ENCODE measurements around the gene C9orf85. TPM values are rescaled to one million over a fixed set of nuclear protein-coding genes. Genes with fewer than 3 reads are reported as not detected.

Gene C9orf85
- total RNA-seq, 2 donors from 2014 or later, result 20.1 to 21.4 TPM

DNA sequence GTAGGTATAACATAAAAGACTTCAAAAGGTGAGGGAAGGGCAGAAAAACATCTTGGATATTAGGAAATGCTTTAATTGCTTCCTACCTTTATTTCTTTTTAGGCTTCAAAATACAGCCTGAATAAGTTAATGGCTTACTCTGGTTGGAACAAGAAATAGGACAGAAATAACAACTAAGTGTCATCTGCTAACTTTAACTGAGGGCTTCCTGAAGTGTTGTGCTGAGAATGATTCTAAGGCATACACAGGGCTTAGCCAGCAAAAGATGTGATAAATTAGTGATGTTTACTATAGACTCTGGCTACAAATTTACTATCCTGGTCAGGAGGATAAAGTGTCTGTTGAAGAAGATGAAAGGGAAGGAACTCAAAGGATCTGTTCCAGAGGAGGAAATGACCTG lies 34.6 kb upstream of the C9orf85 start:
- DNase-seq (ENCODE audit: low spot score), result no peak
- Histone ChIP-seq H3K4me1 (replicated peaks) (no peaks in the 10 kb centered on the region), H3K27me3 (replicated peaks; ENCODE audit: insufficient read depth) (no peaks in the 10 kb centered on the region), H3K27ac (no peak overlapping the region), H3K4me3 (no peak overlapping the region), H3K36me3 (no peaks in the 10 kb centered on the region), H3K9me3 (no peaks in the 10 kb centered on the region)
- intact Hi-C loops (cut with DNase I), result no loop called here
- TF ChIP-seq POLR2AphosphoS5 (IDR thresholded peaks at IDR 0.05), result no peak
- TF ChIP-seq, protein P1, sequence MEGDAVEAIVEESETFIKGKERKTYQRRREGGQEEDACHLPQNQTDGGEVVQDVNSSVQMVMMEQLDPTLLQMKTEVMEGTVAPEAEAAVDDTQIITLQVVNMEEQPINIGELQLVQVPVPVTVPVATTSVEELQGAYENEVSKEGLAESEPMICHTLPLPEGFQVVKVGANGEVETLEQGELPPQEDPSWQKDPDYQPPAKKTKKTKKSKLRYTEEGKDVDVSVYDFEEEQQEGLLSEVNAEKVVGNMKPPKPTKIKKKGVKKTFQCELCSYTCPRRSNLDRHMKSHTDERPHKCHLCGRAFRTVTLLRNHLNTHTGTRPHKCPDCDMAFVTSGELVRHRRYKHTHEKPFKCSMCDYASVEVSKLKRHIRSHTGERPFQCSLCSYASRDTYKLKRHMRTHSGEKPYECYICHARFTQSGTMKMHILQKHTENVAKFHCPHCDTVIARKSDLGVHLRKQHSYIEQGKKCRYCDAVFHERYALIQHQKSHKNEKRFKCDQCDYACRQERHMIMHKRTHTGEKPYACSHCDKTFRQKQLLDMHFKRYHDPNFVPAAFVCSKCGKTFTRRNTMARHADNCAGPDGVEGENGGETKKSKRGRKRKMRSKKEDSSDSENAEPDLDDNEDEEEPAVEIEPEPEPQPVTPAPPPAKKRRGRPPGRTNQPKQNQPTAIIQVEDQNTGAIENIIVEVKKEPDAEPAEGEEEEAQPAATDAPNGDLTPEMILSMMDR (IDR thresholded peaks at IDR 0.05), result no peak
- TF ChIP-seq POLR2A (IDR thresholded peaks at IDR 0.05), result no peak

DNA sequence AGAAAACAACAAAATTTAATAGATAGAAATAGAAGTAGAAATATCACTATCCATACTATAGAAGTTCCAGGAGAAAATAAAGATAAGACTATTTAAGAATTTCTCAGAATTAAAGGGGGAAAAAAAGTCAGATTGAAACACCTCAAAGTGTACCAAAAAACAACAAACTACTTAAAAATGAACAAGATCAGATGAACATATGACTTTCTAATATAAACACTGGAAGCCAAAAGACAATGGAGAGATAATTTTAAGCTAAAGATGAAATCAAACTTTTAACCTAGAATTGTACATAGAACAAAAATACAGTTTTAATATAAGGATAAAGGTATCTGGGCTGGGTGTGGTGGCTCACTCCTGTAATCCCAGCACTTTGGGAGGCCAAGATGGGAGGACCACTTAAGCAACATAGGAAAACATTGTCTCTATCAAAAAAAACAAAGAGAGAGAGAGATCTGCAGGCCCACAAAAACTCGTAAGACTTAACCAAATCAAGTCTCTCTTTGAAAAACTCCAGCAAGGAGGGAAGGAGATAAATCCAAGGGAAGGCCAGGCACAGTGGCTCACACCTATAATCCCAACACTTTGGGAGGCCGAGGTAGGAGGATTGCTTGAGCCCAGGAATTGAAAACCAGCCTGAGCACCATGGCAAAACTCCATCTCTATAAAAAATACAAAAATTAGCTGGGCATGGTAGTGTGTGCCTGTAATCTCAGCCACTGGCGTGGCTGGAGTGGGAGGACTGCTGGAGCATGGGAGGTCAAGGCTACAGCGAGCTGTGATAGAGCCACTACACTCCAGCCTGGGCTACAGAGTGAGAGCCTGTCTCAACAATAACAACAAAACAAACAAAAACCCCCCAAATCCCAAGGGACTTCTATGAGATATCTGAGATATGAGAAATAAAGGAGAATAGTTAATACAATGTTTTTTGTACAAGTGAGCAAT lies 32.8 kb upstream of the C9orf85 start:
- Histone ChIP-seq H3K4me3 (no peak overlapping the region), H3K4me1 (replicated peaks) (no peaks in the 10 kb centered on the region), H3K9me3 (no peaks in the 10 kb centered on the region), H3K27me3 (replicated peaks; ENCODE audit: insufficient read depth) (no peaks in the 10 kb centered on the region), H3K36me3 (no peaks in the 10 kb centered on the region), H3K27ac (no peak overlapping the region)
- DNase-seq (ENCODE audit: low spot score), result no peak
- TF ChIP-seq POLR2A (IDR thresholded peaks at IDR 0.05), result no peak
- TF ChIP-seq, protein P1 (IDR thresholded peaks at IDR 0.05), result no peak
- no peak for TF ChIP-seq POLR2AphosphoS5 (IDR thresholded peaks at IDR 0.05)
- intact Hi-C loops (cut with DNase I), result no loop called here
- 96% methylated on average over 4 of the region's 4 CpGs for WGBS

DNA sequence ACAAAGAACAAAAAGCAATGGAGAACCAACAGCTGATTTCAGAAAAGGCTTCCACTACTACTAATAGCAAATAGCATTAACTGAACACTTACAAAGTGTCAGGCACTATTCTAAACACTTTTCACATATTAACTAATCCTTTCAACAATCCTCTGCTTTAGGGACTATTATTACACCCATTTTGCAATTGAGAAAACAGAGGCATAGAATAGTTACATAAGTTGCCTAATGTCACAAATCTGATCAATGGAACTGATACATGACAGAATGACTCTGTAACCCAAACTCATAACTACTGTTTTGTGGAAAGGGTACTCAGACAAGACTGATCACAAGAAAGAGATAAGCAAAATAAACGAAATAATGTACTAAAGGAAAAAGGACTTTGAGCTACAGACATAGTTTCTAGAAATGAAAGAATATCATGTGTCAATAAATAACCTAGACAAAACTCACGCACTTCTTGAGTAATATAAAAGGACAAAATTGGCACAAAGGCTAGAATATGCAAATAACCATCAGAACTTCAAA lies 31.7 kb upstream of the C9orf85 start:
- H3K4me1 ChIP-seq (replicated peaks), result no peaks in the 10 kb centered on the region
- 83% methylated on average over 2 of the region's 2 CpGs for WGBS
- intact Hi-C loops (cut with DNase I), result no loop called here
- no peak overlapping the region for H3K27ac ChIP-seq
- no peaks in the 10 kb centered on the region for H3K36me3 ChIP-seq
- no peak overlapping the region for H3K4me3 ChIP-seq
- no peaks in the 10 kb centered on the region for H3K9me3 ChIP-seq
- TF ChIP-seq POLR2AphosphoS5 (IDR thresholded peaks at IDR 0.05) (no peak), POLR2A (IDR thresholded peaks at IDR 0.05) (no peak)
- TF ChIP-seq, protein P1 (IDR thresholded peaks at IDR 0.05), result no peak
- no peak for DNase-seq (ENCODE audit: low spot score)
- H3K27me3 ChIP-seq (replicated peaks; ENCODE audit: insufficient read depth), result no peaks in the 10 kb centered on the region

DNA sequence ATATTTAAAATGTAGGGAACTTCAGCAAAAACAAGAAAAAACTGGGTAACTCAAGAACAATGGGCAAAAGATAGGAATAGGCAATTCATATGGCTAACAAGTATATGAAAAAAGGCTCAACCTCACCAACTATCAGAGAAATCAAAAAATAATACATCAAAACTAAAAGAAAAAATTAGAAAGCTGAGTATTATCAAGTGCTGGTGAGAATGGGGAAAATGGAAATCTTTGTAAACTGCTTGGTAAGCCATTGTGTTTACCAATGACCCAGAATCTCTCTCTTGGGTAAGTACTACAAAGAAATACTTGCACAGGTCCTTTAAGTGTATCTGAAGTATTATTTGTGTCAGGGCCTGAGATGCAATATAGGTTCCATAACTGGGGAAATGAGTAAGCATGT lies 27.4 kb upstream of the C9orf85 start:
- TF ChIP-seq POLR2A (IDR thresholded peaks at IDR 0.05) (no peak), POLR2AphosphoS5 (IDR thresholded peaks at IDR 0.05) (no peak)
- TF ChIP-seq, protein P1 (IDR thresholded peaks at IDR 0.05), result no peak
- H3K27ac ChIP-seq, result no peak overlapping the region
- no peaks in the 10 kb centered on the region for H3K27me3 ChIP-seq (replicated peaks; ENCODE audit: insufficient read depth)
- intact Hi-C loops (cut with DNase I), result no loop called here
- DNase-seq (ENCODE audit: low spot score), result no peak
- no peaks in the 10 kb centered on the region for H3K9me3 ChIP-seq
- H3K4me1 ChIP-seq (replicated peaks), result no peaks in the 10 kb centered on the region
- H3K4me3 ChIP-seq, result no peak overlapping the region
- no peaks in the 10 kb centered on the region for H3K36me3 ChIP-seq

DNA sequence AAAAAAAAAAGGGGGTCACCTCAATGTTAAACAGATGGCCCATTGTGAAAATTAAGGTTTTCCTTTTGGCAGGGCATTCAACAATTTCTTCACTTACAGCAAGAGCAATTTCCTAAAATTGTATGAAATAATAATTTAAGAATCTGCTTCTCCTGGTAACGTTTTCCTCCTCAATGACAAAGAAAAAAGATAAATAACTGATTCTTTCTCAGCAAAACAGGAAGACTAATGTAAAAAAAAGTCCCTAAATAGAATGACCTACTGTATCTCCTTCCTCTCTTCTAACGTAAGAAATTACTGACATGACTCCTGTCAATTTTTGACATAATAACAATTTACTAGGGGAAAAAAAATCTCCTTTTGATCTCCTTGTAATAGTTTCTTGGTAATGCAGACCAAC lies 26.0 kb upstream of the C9orf85 start:
- H3K4me1 ChIP-seq (replicated peaks), result no peaks in the 10 kb centered on the region
- DNase-seq (ENCODE audit: low spot score), result no peak
- H3K9me3 ChIP-seq, result no peaks in the 10 kb centered on the region
- H3K4me3 ChIP-seq, result no peak overlapping the region
- no peak overlapping the region for H3K27ac ChIP-seq
- intact Hi-C loops (cut with DNase I), result no loop called here
- TF ChIP-seq POLR2AphosphoS5 (IDR thresholded peaks at IDR 0.05) (no peak), POLR2A (IDR thresholded peaks at IDR 0.05) (no peak)
- TF ChIP-seq, protein P1 (IDR thresholded peaks at IDR 0.05), result no peak
- 63% methylated on average over 2 of the region's 2 CpGs for WGBS
- H3K36me3 ChIP-seq, result no peaks in the 10 kb centered on the region
- no peaks in the 10 kb centered on the region for H3K27me3 ChIP-seq (replicated peaks; ENCODE audit: insufficient read depth)
